ENCODE results near the gene BCL2L1. TPM values are rescaled to one million over a fixed set of nuclear protein-coding genes. Genes with fewer than 3 reads are reported as not detected.

The BCL2L1 gene
- total RNA-seq, 1 donor from 2014 or later = 283 TPM

DNA sequence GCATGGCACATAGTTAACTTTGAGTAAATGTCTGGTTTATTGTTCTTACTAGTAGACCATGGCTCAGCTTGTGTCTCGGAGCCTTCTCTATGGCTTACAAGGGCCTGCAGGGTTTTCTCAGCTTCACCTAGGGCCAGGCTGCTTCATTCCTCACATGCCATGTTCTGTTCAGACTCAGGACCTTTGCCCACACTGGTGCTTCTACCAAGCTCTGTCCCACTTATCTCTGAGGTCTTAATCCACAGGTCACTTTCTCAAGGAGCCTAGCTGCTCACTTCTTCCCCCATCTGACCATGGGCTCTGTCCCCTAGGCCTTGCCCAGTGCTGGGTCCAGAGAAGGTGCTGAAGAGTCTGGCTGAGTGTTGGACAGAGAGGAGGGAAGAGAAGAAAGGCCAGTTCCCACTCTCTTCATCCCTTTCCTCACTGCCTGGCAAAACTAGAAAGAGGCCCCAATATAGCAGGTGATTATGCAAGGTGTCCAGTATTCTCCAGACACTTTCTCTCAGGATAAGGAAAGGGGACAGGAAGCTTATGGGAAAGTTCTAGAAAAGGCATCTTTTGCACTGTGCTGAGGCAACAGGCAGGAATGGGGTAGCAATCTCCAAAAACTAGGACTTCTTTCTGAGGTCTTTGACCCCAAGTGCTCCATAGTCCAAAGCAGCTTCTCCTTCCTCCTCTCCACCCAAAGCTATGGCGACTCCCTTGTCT lies 45.0 kb downstream of the BCL2L1 start:
- Histone ChIP-seq H3K27me3 (ENCODE audit: control insufficient read depth, insufficient read depth, low read length) (no peaks in the 10 kb centered on the region), H3K4me3 (ENCODE audit: low read depth, low read length) (no peak overlapping the region), H3K36me3 (ENCODE audit: control insufficient read depth, insufficient read depth, low read length) (peaks cover 2% of the 10 kb centered on the region)
- DNase-seq (ENCODE audit: low read depth) = no peak
- TF ChIP-seq, protein P1, sequence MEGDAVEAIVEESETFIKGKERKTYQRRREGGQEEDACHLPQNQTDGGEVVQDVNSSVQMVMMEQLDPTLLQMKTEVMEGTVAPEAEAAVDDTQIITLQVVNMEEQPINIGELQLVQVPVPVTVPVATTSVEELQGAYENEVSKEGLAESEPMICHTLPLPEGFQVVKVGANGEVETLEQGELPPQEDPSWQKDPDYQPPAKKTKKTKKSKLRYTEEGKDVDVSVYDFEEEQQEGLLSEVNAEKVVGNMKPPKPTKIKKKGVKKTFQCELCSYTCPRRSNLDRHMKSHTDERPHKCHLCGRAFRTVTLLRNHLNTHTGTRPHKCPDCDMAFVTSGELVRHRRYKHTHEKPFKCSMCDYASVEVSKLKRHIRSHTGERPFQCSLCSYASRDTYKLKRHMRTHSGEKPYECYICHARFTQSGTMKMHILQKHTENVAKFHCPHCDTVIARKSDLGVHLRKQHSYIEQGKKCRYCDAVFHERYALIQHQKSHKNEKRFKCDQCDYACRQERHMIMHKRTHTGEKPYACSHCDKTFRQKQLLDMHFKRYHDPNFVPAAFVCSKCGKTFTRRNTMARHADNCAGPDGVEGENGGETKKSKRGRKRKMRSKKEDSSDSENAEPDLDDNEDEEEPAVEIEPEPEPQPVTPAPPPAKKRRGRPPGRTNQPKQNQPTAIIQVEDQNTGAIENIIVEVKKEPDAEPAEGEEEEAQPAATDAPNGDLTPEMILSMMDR (IDR thresholded peaks at IDR 0.05; ENCODE audit: insufficient read depth, low read length, poor library complexity, severe bottlenecking) = no peak

DNA sequence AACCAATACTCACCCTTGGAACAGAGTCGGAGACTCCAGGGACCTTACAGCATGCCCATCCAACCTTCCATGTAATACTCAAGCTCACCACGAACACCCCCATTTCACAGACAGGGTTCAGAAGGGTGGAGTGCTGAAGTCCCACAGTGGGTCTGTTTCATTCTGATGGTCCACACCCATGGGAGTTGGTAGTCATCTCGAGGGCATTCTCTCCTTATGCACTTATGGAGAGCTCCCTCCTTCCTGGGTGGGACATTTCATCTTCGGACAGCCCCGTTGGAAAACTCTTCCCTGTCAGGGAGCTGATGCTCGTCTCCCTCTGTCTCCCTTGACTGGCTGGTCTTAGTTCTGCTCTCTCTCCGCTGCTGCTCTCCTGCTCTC lies 46.1 kb downstream of the BCL2L1 start:
- no peaks in the 10 kb centered on the region for H3K27me3 ChIP-seq (ENCODE audit: control insufficient read depth, insufficient read depth, low read length)
- H3K36me3 ChIP-seq (ENCODE audit: control insufficient read depth, insufficient read depth, low read length) = peaks cover 2% of the 10 kb centered on the region
- DNase-seq (ENCODE audit: low read depth) = no peak
- TF ChIP-seq, protein P1 (IDR thresholded peaks at IDR 0.05; ENCODE audit: insufficient read depth, low read length, poor library complexity, severe bottlenecking) = no peak
- H3K4me3 ChIP-seq (ENCODE audit: low read depth, low read length) = no peak overlapping the region

DNA sequence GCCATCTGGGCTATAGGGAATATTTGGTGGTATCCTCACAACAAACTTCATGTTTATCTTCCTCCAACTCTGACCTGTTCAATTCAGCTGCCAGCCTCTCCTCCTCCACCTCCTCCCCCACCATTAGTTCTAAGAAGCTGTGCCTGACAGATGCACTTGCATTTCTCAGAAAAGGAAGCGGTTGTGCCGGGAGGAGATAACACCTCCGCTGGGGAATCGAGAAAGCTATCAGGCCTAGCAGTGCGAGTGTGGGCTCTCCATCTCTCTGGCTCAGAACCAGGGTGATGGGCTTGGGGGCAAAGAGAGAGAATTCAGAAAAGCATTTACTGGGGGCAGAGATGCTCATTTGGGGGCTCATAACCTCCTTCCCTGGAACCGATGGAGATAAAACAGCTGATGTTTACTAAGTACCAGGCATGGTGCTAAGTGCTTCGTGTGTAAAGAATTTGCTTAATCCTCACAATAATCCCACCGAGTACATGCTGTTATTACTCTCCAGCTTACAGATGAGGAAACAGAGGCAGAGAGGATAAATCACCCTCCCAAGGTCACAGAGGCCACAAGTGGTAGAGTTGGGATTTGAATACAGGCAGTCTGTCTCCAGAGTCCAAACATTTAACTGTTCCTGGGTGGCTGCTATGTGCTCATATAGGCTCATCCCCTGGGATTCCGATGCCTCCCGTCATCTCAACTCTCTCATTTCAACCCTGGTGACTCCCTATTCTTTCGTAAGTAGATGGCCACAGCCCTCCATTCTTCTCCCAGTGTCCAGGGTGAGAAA lies 46.6 kb downstream of the BCL2L1 start:
- no peak overlapping the region for H3K4me3 ChIP-seq (ENCODE audit: low read depth, low read length)
- TF ChIP-seq, protein P1 (IDR thresholded peaks at IDR 0.05; ENCODE audit: insufficient read depth, low read length, poor library complexity, severe bottlenecking) = no peak
- DNase-seq (ENCODE audit: low read depth) = no peak
- H3K36me3 ChIP-seq (ENCODE audit: control insufficient read depth, insufficient read depth, low read length) = peaks cover 3% of the 10 kb centered on the region
- H3K27me3 ChIP-seq (ENCODE audit: control insufficient read depth, insufficient read depth, low read length) = no peaks in the 10 kb centered on the region

DNA sequence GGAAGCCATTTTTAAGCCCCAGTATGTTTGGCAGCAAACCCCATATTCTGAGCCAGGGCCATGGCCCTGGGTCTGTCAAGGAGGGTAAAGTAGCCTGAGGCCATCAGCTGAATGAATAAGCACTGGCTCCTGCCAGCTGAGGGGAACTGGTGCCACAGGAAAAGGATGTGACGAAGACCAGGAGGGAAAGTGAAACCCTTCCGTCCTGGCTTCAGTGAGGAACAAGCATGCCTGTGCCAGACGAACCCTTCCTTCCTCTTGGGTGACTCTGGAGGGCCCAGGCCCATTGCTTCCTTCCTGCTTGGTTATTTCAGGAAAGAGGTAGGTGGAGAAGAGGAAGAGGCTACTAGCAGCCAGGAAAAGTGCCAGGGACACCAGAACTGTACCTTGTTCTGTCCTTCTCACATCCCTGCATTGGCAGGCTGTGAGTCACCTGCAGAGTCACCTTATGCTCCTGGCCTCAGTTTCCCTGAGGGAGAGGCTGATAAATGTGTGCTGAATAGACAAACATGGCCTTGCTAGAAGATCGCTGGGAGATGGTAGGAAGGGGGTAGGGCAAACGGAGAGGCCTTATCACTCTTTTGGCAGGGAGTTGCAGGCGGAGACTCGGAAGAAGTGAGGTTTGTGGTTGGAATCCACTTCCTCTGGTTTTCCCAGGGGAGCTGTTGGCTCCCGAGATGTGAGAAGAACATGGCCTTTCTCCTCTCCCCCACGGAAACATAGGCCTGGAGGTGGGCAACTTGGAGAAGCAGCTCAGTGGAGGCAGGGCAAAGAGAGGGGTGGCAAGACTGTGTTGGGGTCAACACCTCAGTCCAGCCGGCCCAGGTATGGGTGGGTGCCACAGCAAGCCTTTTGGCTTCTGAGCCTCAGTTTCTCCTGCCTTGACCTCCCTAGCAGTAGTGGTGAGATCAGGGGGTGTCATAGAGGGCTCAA lies 47.5 kb downstream of the BCL2L1 start:
- H3K36me3 ChIP-seq (ENCODE audit: control insufficient read depth, insufficient read depth, low read length) = peaks cover 3% of the 10 kb centered on the region
- DNase-seq (ENCODE audit: low read depth) = no peak

GRCh38 chr20:31673943-31674463 lies 48.7 kb downstream of the BCL2L1 start:
- DNase-seq (ENCODE audit: low read depth) = no peak
- no peaks in the 10 kb centered on the region for H3K27me3 ChIP-seq (ENCODE audit: control insufficient read depth, insufficient read depth, low read length)
- peaks cover 3% of the 10 kb centered on the region for H3K36me3 ChIP-seq (ENCODE audit: control insufficient read depth, insufficient read depth, low read length)
- TF ChIP-seq, protein P1 (IDR thresholded peaks at IDR 0.05; ENCODE audit: insufficient read depth, low read length, poor library complexity, severe bottlenecking) = no peak
- no peak overlapping the region for H3K4me3 ChIP-seq (ENCODE audit: low read depth, low read length)

More for the DNA sequence above, 47.5 kb downstream of the BCL2L1 start:
- no peak overlapping the region for H3K4me3 ChIP-seq (ENCODE audit: low read depth, low read length)
- H3K27me3 ChIP-seq (ENCODE audit: control insufficient read depth, insufficient read depth, low read length) = no peaks in the 10 kb centered on the region
- TF ChIP-seq, protein P1 (IDR thresholded peaks at IDR 0.05; ENCODE audit: insufficient read depth, low read length, poor library complexity, severe bottlenecking) = no peak
